ENCODE data around the gene CLBA1.
A peak's percentile ranks its signal among the peaks of the same experiment; 100 is the strongest.
"Not testable (repeated sequence)": the region's sequence is repeated elsewhere in the genome, so short reads cannot be mapped to it uniquely, and the experiment has no call there.

Gene CLBA1

GRCh38 chr14:104939666-104940410 is 45.8 kb upstream of the CLBA1 start:
- no peak overlapping the region for H3K4me3 ChIP-seq
- H3K36me3 ChIP-seq, result no peaks in the 10 kb centered on the region; a peak in 1 of 22 replicates
- TF ChIP-seq Cebpa-rat (IDR thresholded peaks at IDR 0.05), result no peak
- no peak overlapping the region for H3K9ac ChIP-seq
- H3K4me1 ChIP-seq, result peaks cover 0 to 29% (median 14%) of the 10 kb centered on the region in 10 experiments; a peak in 17 of 20 replicates
- no peak overlapping the region for H3K27ac ChIP-seq
- peaks cover 0 to 15% (median 0%) of the 10 kb centered on the region in 11 experiments; a peak in 8 of 22 replicates for H3K27me3 ChIP-seq
- 0 out of 22 replicates have a peak overlapping the region, but pooled peaks of 1 of the 11 experiments have one; percentile 10 for H3K4me2 ChIP-seq
- peaks cover 0 to 3% (median 0%) of the 10 kb centered on the region in 11 experiments; a peak in 1 of 22 replicates for H4K20me1 ChIP-seq
- H3K9me3 ChIP-seq (replicated peaks in 1 of 11), result no peaks in the 10 kb centered on the region

- Histone ChIP-seq H3K36me3 (no peaks in the 10 kb centered on the region; a peak in 1 of 22 replicates), H3K4me2 (no peak overlapping the region), H3K4me3 (no peak overlapping the region), H3K9ac (no peak overlapping the region), H3K27me3 (peaks cover 0 to 12% (median 0%) of the 10 kb centered on the region in 11 experiments; a peak in 3 of 22 replicates), H3K9me3 (replicated peaks in 1 of 11) (no peaks in the 10 kb centered on the region), H3K27ac (no peak overlapping the region), H3K4me1 (peaks cover 0 to 22% (median 12%) of the 10 kb centered on the region in 10 experiments; a peak in 17 of 20 replicates), H4K20me1 (no peaks in the 10 kb centered on the region)
- TF ChIP-seq Cebpa-rat (IDR thresholded peaks at IDR 0.05), result no peak
Observed at GRCh38 chr14:104940526-104941150, 45.0 kb upstream of the CLBA1 start.

- H3K27me3 ChIP-seq, result peaks cover 0 to 12% (median 0%) of the 10 kb centered on the region in 11 experiments; a peak in 3 of 22 replicates
- no peak overlapping the region for H3K4me3 ChIP-seq
- TF ChIP-seq Cebpa-rat (IDR thresholded peaks at IDR 0.05), result no peak
- no peaks in the 10 kb centered on the region for H4K20me1 ChIP-seq
- no peaks in the 10 kb centered on the region for H3K9me3 ChIP-seq (replicated peaks in 1 of 11)
- peaks cover 0 to 11% (median 5%) of the 10 kb centered on the region in 10 experiments; a peak in 14 of 20 replicates for H3K4me1 ChIP-seq
- no peak overlapping the region for H3K4me2 ChIP-seq
- no peak overlapping the region for H3K9ac ChIP-seq
- no peak overlapping the region for H3K27ac ChIP-seq
- no peaks in the 10 kb centered on the region; a peak in 1 of 22 replicates for H3K36me3 ChIP-seq
Observed at GRCh38 chr14:104941508-104942365, 43.9 kb upstream of the CLBA1 start.

DNA sequence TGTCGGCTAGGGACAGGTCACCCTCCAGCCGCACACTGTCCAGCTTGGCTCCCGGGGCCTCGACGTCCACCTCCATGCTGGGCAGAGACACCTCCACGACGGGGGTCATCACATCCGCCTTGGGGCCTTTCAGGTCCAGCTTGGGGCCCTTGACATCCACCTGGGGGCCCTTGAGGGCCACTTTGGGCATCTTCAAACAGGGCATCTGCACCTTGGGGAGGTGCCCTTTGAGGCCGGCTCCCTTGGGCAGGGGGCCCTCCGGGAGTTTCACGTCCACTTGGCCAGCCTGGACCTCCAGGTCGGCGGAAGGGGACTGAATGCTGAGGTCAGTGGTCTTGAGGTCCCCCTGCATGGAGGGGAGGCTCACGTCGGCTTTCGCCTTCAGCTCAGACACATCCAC is 43.0 kb upstream of the CLBA1 start:
- no peak for TF ChIP-seq Cebpa-rat (IDR thresholded peaks at IDR 0.05)
- no peak overlapping the region for H3K4me2 ChIP-seq
- no peak overlapping the region for H3K27ac ChIP-seq
- H4K20me1 ChIP-seq, result no peaks in the 10 kb centered on the region
- H3K4me3 ChIP-seq, result no peak overlapping the region
- no peaks in the 10 kb centered on the region for H3K9me3 ChIP-seq (replicated peaks in 1 of 11)
- peaks cover 0 to 7% (median 0%) of the 10 kb centered on the region in 10 experiments; a peak in 3 of 20 replicates for H3K4me1 ChIP-seq
- H3K9ac ChIP-seq, result no peak overlapping the region
- H3K27me3 ChIP-seq, result peaks cover 0 to 6% (median 0%) of the 10 kb centered on the region in 11 experiments; a peak in 3 of 22 replicates
- H3K36me3 ChIP-seq, result no peaks in the 10 kb centered on the region; a peak in 1 of 22 replicates

- not testable (repeated sequence) for H3K4me3 ChIP-seq; H3K27me3 ChIP-seq; H3K9me3 ChIP-seq (replicated peaks in 1 of 11); H3K27ac ChIP-seq; H3K9ac ChIP-seq; H3K4me2 ChIP-seq; H3K36me3 ChIP-seq; H3K4me1 ChIP-seq; H4K20me1 ChIP-seq
Observed at GRCh38 chr14:104943216-104944015, 42.2 kb upstream of the CLBA1 start.

DNA sequence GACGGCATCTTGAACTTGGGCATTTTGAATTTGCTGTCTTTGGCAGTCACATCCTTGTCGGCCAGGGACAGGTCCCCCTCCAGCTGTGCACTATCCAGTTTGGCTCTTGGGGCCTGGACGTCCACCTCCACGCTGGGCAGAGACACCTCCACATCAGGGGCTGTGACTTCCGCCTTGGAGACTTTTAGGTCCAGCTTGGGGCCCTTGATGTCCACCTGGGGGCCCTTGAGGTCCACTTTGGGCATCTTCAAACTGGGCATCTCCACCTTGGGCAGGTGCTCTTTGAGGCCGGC is 41.6 kb upstream of the CLBA1 start:
- not testable (repeated sequence) for H3K27me3 ChIP-seq; H3K4me1 ChIP-seq; H3K9me3 ChIP-seq (replicated peaks in 1 of 11); H4K20me1 ChIP-seq; H3K27ac ChIP-seq; H3K4me2 ChIP-seq; H3K9ac ChIP-seq; H3K4me3 ChIP-seq; H3K36me3 ChIP-seq

DNA sequence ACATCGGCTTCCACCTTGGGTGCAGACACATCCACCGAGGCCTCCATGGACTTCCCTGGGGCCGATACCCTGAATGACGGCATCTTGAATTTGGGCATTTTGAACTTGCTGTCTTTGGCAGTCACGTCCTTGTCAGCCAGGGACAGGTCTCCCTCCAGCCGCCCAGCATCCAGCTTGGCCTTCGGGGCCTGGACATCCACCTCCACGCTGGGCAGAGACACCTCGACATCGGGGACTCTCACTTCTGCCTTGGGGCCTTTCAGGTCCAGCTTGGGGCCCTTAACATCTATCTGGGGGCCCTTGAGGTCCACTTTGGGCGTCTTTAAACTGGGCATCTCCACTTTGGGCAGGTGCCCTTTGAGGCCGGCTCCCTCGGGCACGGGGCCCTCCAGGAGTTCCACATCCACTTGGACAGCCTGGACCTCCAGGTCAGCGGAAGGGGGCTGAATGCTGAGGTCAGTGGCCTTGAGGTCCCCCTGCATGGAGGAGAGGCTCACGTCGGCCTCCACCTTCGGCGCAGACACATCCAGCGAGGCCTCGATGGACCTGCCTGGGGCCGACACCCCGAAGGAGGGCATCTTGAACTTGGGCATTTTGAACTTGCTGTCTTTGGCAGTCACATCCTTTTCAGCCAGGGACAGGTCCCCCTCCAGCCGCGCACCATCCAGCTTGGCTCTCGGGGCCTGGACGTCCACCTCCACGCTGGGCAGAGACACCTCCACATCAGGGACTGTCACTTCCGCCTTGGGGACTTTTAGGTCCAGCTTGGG is 41.0 kb upstream of the CLBA1 start:
- H3K36me3 ChIP-seq; H3K9me3 ChIP-seq (replicated peaks in 1 of 11); H4K20me1 ChIP-seq; H3K4me3 ChIP-seq; H3K4me2 ChIP-seq; H3K27me3 ChIP-seq; H3K4me1 ChIP-seq; H3K27ac ChIP-seq; H3K9ac ChIP-seq: not testable (repeated sequence)

DNA sequence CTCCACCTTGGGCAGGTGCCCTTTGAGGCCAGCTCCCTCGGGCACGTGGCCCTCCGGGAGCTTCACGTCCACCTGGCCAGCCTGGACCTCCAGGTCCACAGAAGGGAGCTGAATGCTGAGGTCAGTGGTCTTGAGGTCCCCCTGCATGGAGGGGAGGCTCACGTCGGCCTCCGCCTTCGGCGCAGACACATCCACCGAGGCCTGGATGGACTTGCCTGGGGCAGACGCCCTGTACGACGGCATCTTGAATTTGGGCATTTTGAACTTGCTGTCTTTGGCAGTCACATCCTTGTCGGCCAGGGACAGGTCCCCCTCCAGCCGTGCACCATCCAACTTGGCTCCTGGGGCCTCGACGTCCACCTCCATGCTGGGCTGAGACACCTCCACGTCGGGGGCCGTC is 40.3 kb upstream of the CLBA1 start:
- H3K9me3 ChIP-seq (replicated peaks in 1 of 11), result not testable (repeated sequence)

GRCh38 chr14:104945986-104946965 is 39.3 kb upstream of the CLBA1 start:
- H3K36me3 ChIP-seq; H3K27me3 ChIP-seq; H3K4me3 ChIP-seq; H3K9me3 ChIP-seq (replicated peaks in 1 of 11); H3K27ac ChIP-seq; H3K9ac ChIP-seq; H3K4me2 ChIP-seq; H3K4me1 ChIP-seq; H4K20me1 ChIP-seq: not testable (repeated sequence)

More for the DNA sequence above, 40.3 kb upstream of the CLBA1 start:
- H4K20me1 ChIP-seq, H3K36me3 ChIP-seq, H3K9ac ChIP-seq, H3K4me3 ChIP-seq, H3K27me3 ChIP-seq, H3K4me1 ChIP-seq, H3K27ac ChIP-seq, H3K4me2 ChIP-seq: not testable (repeated sequence)

DNA sequence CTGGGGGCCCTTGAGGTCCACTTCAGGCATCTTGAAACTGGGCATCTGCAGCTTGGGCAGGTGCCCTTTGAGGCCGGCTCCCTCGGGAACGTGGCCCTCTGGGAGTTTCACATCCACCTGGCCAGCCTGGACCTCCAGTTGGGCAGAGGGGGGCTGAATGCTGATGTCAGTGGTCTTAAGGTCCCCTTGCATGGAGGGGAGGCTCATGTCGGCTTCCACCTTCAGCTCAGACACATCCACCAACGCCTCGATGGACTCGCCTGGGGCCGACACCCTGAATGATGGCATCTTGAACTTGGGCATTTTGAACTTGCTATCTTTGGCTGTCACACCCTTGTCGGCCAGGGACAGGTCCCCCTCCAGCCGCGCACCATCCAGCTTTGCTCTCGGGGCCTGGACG is 38.4 kb upstream of the CLBA1 start:
- H4K20me1 ChIP-seq; H3K27ac ChIP-seq; H3K4me3 ChIP-seq; H3K4me1 ChIP-seq; H3K9ac ChIP-seq; H3K36me3 ChIP-seq; H3K4me2 ChIP-seq; H3K9me3 ChIP-seq (replicated peaks in 1 of 11); H3K27me3 ChIP-seq: not testable (repeated sequence)

DNA sequence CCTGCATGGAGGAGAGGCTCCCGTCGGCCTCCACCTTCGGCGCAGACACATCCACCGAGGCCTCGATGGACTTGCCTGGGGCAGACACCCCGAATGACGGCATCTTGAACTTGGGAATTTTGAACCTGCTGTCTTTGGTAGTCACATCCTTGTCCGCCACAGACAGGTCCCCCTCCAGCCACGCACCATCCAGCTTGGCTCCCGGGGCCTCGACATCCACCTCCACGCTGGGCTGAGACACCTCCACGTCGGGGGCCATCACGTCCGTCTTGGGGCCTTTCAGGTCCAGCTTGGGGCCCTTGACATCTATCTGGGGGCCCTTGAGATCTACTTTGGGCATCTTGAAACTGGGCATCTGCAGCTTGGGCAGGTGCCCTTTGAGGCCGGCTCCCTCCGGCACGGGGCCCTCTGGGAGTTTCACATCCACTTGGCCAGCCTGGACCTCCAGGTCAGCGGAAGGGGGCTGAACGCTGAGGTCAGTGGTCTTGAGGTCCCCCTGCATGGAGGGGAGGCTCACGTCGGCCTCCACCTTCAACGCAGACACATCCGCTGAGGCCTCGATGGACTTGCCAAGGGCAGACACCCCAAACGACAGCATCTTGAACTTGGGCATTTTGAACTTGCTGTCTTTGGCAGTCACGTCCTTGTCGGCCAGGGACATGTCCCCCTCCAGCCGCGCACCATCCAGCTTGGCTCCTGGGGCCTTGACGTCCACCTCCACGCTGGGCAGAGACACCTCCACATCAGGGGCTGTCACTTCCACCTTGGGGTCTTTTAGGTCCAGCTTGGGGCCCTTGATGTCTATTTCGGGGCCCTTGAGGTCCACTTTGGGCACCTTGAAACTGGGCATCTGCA is 37.5 kb upstream of the CLBA1 start:
- H3K9ac ChIP-seq, result not testable (repeated sequence)

More for the DNA sequence above, 37.5 kb upstream of the CLBA1 start:
- not testable (repeated sequence) for H3K9me3 ChIP-seq (replicated peaks in 1 of 11); H3K4me2 ChIP-seq; H3K4me1 ChIP-seq; H3K27ac ChIP-seq; H3K27me3 ChIP-seq; H3K36me3 ChIP-seq; H3K4me3 ChIP-seq; H4K20me1 ChIP-seq
